Transverse colon (tissue), 4 donors: ENCODE results near the gene SLC25A18.
"Not testable (repeated sequence)": the region's sequence is repeated elsewhere in the genome, so short reads cannot be mapped to it uniquely, and the experiment has no call there.

Experiments used
- CTCF ChIP-seq, 5 experiments: fragments of 200-600 bp in 3 of 5; fragments of 450-650 bp in 2 of 5; sonication (generic) in 3 of 5; IDR thresholded peaks; 1 replicate in 2 of 5; 2 replicates in 3 of 5; pipeline ENCODE4 v1.5.1; 2016 to 2017; ENCODE audit warnings: antibody characterized with exemption in 5 of 5, inconsistent platforms in 3 of 5, mild to moderate bottlenecking in 2 of 5, moderate library complexity in 1 of 5
- POLR2AphosphoS5 ChIP-seq, 3 donors: sonication (generic); formaldehyde crosslinking; IDR thresholded peaks; one replicate each; pipeline ENCODE4 v1.6.1; 2016; ENCODE audit warnings: antibody characterized with exemption in 3 of 3

GRCh38 chr22:17636850-17637249, 73.6 kb downstream of the SLC25A18 start:
- TF ChIP-seq CTCF, POLR2AphosphoS5 (IDR thresholded peaks at IDR 0.05): not testable (repeated sequence)
